Transverse colon (tissue), 4 donors: Measurements from ENCODE around the gene RNU5D-1. TPM values are rescaled to one million over a fixed set of nuclear protein-coding genes. Genes with fewer than 3 reads are reported as not detected.

Experiments used
- DNase-seq: peaks from one replicate; pipeline ENCODE4 v3.0.0-alpha.2; 2019
- H3K27ac ChIP-seq, 4 donors: fragments of 200-600 bp; sonication (generic); 2 replicates each; pipeline ENCODE4 v1.5.1; 2016 to 2018; ENCODE audit warnings: inconsistent platforms in 4 of 4
- H3K27me3 ChIP-seq: fragments of 200-600 bp; sonication (generic); 2 replicates; pipeline ENCODE4 v1.5.1; 2017; ENCODE audit warnings: inconsistent platforms
- H3K36me3 ChIP-seq, 4 donors: fragments of 200-600 bp; sonication (generic); 2 replicates each; pipeline ENCODE4 v1.5.1; 2017 to 2019; ENCODE audit warnings: inconsistent platforms in 4 of 4
- H3K4me1 ChIP-seq, 4 donors: fragments of 200-600 bp; sonication (generic); 2 replicates each; pipeline ENCODE4 v1.5.1; 2017 to 2020; ENCODE audit warnings: inconsistent platforms in 4 of 4
- H3K4me3 ChIP-seq, 4 donors: fragments of 200-600 bp; sonication (generic); 1 replicate in 1 of 4; 2 replicates in 3 of 4; pipeline versions ENCODE4 v1.5.1 to v1.6.1; 2017 to 2019; ENCODE audit warnings: inconsistent platforms in 4 of 4
- H3K9me3 ChIP-seq, 2 donors: fragments of 200-600 bp; sonication (generic); 2 replicates each; pipeline ENCODE4 v1.5.1; 2017 to 2019; ENCODE audit warnings: inconsistent platforms in 2 of 2
- EP300 ChIP-seq: sonication (generic); formaldehyde crosslinking; IDR thresholded peaks from one replicate; pipeline ENCODE4 v1.6.1; 2017; ENCODE audit warnings: antibody characterized with exemption, low read depth
- POLR2A ChIP-seq: fragments of 450-650 bp; IDR thresholded peaks from one replicate; pipeline ENCODE4 v1.6.1; 2016; ENCODE audit warnings: antibody characterized with exemption, mild to moderate bottlenecking, moderate library complexity
- POLR2AphosphoS5 ChIP-seq, 3 donors: sonication (generic); formaldehyde crosslinking; IDR thresholded peaks; one replicate each; pipeline ENCODE4 v1.6.1; 2016; ENCODE audit warnings: antibody characterized with exemption in 3 of 3
- WGBS, 2 donors: methylation state at CpG; one replicate each; pipeline ENCODE4 v1.1.5; 2018; ENCODE audit warnings: low coverage in 1 of 2; 5-methylcytosine and 5-hydroxymethylcytosine counted together
- in situ Hi-C, 4 donors: fragments of 200-750 bp; cut with MboI; loops; one replicate each; pipeline versions ENCODE4 v1.15.0 to v1.15.1; 2017; ENCODE audit warnings: low sequenced_read_pairs in 3 of 4, low pct_ligation_motif_present in 1 of 4, low pct_unique_long_range_greater_than_20kb in 1 of 4
- intact Hi-C: fragments of 100-400 bp; cut with DNase I; formaldehyde crosslinking; loops from one replicate; pipeline ENCODE4 v1.15.1; 2023; ENCODE audit warnings: low total_unique reads
- total RNA-seq, 4 donors: library from RNA; depleted of rRNA; stranded (reverse); fragments of >200 nt; gene quantifications; one replicate each; pipeline ENCODE4 v1.1.0, GENCODE V29; 2016
- TF ChIP-seq, protein P1 (sequence below), 5 experiments: fragments of 200-600 bp in 3 of 5; fragments of 450-650 bp in 2 of 5; sonication (generic) in 3 of 5; IDR thresholded peaks; 1 replicate in 2 of 5; 2 replicates in 3 of 5; pipeline ENCODE4 v1.5.1; 2016 to 2017; ENCODE audit warnings: antibody characterized with exemption in 5 of 5, inconsistent platforms in 3 of 5, mild to moderate bottlenecking in 2 of 5, moderate library complexity in 1 of 5

The RNU5D-1 gene
- total RNA-seq, 4 donors from 2014 or later: not detected

DNA sequence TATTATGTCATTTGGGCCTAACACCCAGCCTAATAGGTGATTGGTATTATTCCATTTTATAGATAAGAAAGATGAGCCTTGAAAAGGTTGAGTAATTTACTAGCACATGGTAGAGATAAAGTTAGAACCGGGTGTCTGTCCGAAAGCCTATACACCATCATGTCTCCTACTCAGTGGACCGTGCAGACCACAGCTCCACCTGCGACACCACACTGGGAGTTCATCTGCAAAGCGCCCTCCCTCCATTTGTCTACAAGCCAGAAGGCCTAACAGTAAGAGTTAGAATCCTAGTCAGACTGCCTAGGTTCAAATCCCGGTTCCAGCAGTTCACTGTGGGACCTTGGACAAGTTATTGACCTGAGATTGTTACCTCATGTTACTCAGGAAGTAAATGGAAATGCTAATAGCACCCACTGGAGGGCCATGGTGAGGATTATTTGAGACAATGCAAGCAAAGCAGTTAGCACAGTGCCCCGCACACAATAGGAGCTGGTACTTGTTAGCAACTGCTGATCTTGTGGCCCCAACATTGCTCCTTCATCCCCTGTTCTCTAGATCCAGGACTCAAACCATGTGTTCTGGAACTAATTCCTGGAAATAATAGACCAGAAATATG, 36.0 kb downstream of the RNU5D-1 start:
- intact Hi-C loops (no loop called here), in situ Hi-C loops (no loop called here)
- H3K9me3 ChIP-seq: no peaks in the 10 kb centered on the region
- H3K4me1 ChIP-seq: no peaks in the 10 kb centered on the region
- no peak for TF ChIP-seq POLR2A
- TF ChIP-seq EP300: no peak
- TF ChIP-seq POLR2AphosphoS5 (IDR thresholded peaks at IDR 0.05): no peak
- TF ChIP-seq, protein P1, sequence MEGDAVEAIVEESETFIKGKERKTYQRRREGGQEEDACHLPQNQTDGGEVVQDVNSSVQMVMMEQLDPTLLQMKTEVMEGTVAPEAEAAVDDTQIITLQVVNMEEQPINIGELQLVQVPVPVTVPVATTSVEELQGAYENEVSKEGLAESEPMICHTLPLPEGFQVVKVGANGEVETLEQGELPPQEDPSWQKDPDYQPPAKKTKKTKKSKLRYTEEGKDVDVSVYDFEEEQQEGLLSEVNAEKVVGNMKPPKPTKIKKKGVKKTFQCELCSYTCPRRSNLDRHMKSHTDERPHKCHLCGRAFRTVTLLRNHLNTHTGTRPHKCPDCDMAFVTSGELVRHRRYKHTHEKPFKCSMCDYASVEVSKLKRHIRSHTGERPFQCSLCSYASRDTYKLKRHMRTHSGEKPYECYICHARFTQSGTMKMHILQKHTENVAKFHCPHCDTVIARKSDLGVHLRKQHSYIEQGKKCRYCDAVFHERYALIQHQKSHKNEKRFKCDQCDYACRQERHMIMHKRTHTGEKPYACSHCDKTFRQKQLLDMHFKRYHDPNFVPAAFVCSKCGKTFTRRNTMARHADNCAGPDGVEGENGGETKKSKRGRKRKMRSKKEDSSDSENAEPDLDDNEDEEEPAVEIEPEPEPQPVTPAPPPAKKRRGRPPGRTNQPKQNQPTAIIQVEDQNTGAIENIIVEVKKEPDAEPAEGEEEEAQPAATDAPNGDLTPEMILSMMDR (IDR thresholded peaks at IDR 0.05): no peak
- no peak overlapping the region for H3K27ac ChIP-seq
- H3K27me3 ChIP-seq: no peaks in the 10 kb centered on the region
- H3K4me3 ChIP-seq: no peak overlapping the region
- 87 to 100% methylated on average over 3 to 7 of the region's 7 CpGs for WGBS, 2 donors
- no peaks in the 10 kb centered on the region for H3K36me3 ChIP-seq
- DNase-seq: no peak

DNA sequence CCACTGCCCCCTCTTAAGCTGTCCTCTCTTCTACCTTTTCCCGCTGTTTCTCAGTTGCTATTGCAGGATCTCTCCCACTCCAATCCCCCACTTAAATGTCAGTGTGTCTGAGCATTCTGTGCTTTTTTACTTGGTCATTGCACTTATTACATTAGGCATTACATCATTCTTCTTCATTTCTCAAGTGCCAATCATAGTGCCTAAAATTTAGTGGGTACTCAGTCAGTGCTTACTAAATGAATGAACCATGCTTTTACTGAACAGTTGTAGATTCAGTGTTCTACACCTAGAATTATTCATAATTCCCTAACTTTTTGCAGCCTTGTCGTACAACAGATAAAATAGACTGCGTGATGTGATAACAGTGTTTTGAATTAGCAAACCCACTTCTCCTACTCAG, 37.1 kb downstream of the RNU5D-1 start:
- intact Hi-C loops: no loop called here
- WGBS, 2 donors: 93 to 98% methylated on average over 3 of the region's 3 CpGs
- Histone ChIP-seq H3K36me3 (no peaks in the 10 kb centered on the region), H3K9me3 (no peaks in the 10 kb centered on the region), H3K4me3 (no peak overlapping the region), H3K4me1 (no peaks in the 10 kb centered on the region), H3K27ac (no peak overlapping the region), H3K27me3 (no peaks in the 10 kb centered on the region)
- in situ Hi-C loops: no loop called here
- TF ChIP-seq POLR2AphosphoS5 (IDR thresholded peaks at IDR 0.05): no peak
- TF ChIP-seq POLR2A: no peak
- TF ChIP-seq EP300: no peak
- no peak for DNase-seq

DNA sequence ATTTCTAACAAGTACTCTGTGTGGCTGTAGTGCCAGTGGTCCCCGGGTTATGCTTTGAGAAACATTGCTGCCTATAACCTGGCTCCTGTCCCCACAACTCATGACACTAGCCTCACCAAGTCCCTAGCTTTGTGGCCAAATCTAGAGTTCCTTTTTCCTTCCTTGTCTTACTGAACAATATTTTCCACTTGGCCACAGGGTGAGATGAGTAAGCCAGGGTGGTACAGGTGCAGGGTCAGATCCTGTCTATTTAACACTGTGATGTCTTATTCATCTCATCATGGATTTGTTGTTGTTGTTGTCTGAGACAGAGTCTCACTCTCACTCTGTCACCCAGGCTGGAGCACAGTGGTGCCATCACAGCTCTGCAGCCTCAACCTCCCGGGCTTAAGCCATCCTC, 37.8 kb downstream of the RNU5D-1 start:
- no peak for DNase-seq
- no peak overlapping the region for H3K27ac ChIP-seq
- TF ChIP-seq, protein P1 (IDR thresholded peaks at IDR 0.05): no peak
- TF ChIP-seq EP300: no peak
- no peak for TF ChIP-seq POLR2AphosphoS5 (IDR thresholded peaks at IDR 0.05)
- TF ChIP-seq POLR2A: no peak
- no peaks in the 10 kb centered on the region for H3K27me3 ChIP-seq
- no peaks in the 10 kb centered on the region for H3K36me3 ChIP-seq
- no peaks in the 10 kb centered on the region for H3K9me3 ChIP-seq
- intact Hi-C loops: no loop called here
- H3K4me1 ChIP-seq: no peaks in the 10 kb centered on the region
- H3K4me3 ChIP-seq: no peak overlapping the region
- WGBS, 2 donors: 67 to 84% methylated on average over 1 to 2 of the region's 2 CpGs
- in situ Hi-C loops: no loop called here

DNA sequence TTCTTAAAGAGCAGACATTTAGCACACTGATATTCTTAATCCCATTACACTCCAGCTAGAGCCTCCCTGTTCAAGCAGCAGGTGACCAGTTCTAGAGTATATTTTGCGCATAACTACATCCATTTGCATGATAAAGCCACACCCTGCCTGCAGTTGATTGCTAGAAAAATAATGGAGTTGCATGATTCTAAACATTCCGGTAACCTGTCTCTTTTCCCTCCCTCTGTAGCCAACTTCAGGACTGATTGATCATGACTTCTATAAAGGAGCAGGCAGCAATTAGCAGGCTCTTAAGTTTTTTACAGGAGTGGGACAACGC, 41.6 kb downstream of the RNU5D-1 start:
- intact Hi-C loops: no loop called here
- 52 to 80% methylated on average over 2 to 3 of the region's 3 CpGs for WGBS, 2 donors
- no peak overlapping the region for H3K27ac ChIP-seq

More for the DNA sequence above, 41.6 kb downstream of the RNU5D-1 start:
- in situ Hi-C loops: no loop called here
- TF ChIP-seq POLR2AphosphoS5 (IDR thresholded peaks at IDR 0.05) (no peak), POLR2A (no peak), EP300 (no peak)
- TF ChIP-seq, protein P1 (IDR thresholded peaks at IDR 0.05): no peak
- H3K4me1 ChIP-seq: no peaks in the 10 kb centered on the region
- H3K4me3 ChIP-seq: no peak overlapping the region
- DNase-seq: no peak
- H3K36me3 ChIP-seq: no peaks in the 10 kb centered on the region
- H3K9me3 ChIP-seq: no peaks in the 10 kb centered on the region
- H3K27me3 ChIP-seq: no peaks in the 10 kb centered on the region
